ENCODE results near the gene SETDB1.
A peak's percentile ranks its signal among the peaks of the same experiment; 100 is the strongest.

SETDB1 gene

DNA sequence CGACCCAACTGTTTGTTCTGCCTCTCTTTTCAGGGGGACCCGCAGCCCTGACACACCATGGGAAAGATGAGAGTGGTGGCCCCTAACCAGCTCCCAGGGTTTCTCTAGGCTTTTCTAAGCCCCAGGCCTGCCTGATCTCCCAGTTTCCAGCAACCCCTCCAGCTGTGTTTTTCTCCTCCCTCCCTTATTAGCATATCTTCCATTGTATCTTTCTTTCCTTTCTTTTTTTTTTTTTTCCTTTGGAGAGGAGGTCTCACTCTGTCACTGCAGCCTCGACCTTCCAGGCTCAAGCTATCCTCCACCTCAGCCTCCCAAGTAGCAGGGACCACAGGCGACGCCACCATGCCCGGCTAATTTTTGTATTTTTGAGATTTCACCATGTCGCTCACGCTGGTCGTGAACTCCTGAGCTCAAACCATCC, 50.2 kb downstream of the SETDB1 start:
- no peak for DNase-seq (ENCODE audit: low spot score)

DNA sequence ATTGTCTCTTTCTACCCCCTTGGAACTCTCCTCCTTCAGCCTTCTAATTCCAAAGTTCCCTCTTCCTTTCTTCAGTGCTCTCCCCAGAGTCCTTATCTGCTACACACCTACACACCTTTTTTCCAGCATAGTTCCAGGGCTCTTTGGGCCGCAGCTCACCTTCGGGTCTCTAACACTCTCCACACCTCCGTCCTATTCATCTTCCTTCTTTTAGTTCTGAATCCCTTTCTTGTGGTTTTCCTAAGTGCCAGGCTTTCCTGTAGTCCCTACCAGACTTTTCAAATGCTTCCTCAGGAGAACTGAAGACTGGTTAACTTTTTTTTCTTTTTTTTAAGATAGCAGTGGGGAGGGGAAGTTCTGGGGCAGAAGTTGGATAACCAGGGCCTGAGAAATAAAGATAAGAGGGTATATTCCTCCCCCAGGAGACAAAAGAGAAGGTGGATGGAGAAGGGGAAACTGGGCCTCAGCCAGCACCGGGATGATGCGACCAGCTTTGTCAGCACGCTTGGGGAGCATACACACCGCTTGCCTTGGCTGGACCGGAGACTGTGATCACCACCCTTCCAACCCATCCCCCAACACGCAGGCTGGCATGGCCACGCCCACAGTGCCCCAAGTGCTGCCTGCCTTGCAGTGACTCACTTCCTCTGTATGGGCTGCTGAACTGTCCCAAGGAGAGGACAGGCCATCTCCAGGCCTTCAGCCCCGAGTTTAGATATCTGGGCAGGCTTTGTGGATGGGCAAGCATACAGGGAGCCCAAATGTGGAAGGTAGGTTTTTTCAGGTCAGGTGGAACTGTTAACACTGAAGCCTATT, 50.9 kb downstream of the SETDB1 start:
- DNase-seq (ENCODE audit: low spot score) = peak; percentile 93

DNA sequence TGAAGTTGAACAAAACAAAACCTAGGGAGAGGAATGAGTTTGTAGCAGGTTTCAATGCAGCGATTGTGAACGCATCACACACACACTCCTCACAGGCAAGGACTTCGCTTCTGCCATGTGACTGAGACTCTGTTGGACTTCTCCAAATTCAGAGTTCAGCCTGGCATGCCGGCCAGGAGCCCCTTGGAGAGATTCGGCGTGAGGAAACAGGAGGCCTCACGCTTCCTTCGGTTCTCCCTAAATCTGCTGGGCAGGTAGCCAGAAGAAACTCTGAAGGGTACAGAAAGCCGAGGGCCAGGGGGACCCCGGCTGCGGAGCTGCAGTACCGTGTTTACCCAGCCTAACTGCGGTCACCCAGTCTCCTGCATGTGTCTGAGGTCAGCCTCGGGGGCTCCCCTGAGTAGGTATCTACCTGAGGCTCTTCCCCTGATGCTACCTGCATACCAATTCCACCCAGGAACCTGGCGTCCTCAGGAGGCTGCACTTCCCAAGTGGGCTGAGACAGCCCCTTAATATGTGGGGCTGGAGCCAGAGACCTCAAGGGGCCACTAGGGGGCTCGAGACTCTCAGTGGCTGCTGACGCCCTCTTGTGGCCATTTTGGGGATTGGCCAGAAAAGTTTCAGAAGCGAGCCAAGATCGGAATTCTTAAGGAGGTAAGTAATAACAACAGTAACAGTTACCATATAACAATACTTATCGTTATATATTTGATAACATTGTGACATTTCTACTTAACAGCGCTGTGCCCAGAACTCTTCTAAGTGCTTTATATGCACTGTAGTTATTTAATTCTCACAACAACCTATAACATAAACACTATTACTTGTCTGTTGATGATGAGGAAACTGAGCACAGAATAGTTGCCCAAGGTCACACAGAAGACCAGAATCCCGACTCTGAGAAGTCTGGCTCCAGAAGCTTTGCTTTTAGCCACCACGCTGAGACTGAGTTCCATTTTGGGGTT, 53.2 kb downstream of the SETDB1 start:
- peak; percentile 90 for DNase-seq (ENCODE audit: low spot score)

DNA sequence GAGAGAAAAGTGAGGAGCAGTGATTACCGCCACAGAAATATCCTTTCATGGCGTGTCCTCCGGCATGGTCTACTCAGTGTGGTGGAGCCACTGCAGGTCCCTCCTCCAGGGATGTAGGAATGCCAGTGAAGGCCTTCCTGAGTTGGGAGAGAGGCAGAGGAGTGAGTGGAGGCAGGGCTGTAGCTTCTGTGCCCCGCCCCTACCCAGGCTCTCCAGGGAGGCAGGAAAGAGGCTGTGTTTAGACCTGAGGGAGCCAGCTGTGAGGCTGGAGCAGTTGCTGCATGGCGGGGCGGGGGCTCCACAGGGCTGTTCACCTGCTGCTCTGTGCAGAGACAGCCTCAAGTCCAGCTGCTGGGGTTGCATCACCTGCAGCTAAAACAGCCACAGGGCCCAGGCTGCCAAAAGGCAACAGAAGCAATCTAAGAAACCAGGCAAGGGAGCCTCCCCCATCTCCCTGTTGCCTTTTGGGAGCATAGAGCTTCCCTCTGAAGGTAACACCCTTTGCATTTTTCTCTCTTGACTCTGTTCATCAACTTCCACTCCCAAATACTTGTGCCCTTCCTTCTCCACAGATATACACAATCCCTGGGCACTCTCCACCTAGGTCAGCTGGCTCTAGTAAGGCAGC, 55.1 kb downstream of the SETDB1 start:
- DNase-seq (ENCODE audit: low spot score) = no peak

DNA sequence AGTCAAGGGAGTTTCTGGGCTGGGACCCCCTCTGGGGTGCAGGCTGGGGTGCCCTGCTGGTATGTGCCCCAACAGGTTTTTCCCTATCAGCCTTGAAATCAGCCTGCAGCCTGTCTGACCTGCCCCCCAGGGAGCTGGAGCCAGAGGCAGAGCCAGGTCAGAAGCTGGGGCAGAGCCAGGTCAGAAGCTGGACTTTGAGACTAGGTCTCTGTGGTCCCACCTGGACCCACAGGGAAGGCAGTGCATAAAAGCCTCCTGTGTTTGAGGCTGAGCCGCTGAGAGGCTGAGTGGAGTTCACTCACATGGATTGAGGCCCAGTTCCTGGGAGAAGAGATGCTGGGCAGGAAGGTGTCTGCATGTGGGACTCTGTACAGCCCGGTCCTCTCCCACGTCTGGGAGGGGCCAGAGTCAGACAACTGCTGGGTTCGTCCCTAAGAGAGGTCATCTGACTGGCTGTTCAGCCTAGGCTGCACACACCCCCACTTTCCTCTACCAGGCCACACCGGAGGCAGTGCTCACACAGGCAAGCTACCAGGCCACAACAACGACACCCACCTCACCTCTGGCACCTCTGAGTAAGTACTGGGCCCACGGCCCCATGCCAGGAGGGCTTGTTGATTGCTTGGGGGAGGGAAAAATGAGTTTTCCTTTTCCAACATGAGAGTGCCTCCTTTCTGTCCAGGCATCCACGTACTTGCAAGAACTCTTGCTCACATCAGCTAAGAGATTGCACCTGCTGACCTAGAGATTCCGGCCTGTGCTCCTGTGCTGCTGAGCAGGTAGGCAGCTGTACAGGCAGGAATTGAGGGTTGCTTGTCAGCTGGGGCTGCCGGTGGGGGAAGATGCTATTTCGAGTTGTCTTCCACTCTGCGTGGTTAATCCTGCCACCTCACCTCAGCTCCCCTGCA, 55.9 kb downstream of the SETDB1 start, which contains the start of gene ANXA9:
Gene ANXA9 (plus strand): TSS at position 488 of the 908 bp plus-strand sequence. CDS start 814 bp downstream, outside the sequence.
- DNase-seq (ENCODE audit: low spot score) = no peak

DNA sequence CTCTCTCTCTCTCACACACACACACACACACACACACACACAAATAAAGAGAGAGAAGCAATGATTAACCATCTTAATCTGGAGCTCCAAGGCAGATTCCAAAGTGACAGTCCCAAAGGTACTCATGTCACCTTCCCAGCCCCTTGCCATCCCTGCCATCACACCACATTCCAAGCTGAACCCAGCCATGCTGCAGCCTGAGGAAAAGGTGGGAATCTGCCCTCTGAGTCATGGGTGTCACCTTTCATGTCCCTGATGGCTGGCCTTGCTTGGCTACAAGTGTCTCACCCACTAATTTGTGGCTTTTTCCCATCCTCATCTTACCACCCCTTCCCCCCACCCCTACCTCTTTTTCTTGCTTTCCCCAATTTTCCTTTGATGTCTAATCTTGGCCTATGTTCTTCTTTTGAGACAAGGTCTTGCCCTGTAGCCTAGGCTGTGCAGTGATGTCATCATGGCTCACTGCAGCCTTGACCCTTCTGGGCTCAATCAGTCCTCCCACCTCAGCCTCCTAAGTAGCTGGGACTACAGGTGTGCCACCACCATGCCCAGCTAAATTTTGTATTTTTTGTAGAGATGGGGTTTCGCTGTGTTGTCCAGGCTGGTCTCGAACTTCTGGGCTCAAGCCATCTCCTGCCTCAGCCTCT, 59.1 kb downstream of the SETDB1 start:
- DNase-seq (ENCODE audit: low spot score) = no peak

DNA sequence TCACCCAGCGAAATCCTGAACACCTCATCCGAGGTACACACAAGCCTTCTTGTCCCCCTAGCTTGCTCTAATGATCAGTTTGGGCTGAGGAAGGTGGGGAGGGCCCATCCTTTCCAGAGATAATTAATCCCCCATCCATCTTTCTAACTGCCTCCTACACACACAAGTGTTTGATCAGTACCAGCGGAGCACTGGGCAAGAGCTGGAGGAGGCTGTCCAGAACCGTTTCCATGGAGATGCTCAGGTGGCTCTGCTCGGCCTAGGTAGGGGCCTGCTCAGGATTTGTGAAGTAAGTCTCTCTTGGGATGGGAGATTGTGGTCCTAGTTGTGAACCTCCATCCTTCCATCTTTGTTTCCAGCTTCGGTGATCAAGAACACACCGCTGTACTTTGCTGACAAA, 61.8 kb downstream of the SETDB1 start:
- DNase-seq (ENCODE audit: low spot score) = no peak

DNA sequence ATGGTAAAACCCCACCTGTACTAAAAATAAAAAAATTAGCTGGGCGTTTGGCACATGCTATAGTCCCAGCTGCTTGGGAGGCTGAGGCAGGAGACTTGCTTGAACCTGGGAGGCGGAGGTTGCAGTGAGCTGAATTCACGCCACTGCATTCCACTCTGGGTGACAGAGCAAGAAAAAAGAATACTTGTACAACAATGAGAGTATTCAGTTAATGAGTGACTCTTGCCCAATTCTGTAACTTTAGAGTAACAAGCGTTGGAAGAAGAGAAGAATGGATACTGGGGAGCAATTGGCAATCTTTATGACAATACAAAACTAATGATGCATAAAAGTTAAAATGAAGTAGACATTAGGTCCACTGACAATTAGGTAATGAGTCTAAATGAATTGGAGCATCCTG, 66.5 kb downstream of the SETDB1 start:
- DNase-seq (ENCODE audit: low spot score) = no peak

DNA sequence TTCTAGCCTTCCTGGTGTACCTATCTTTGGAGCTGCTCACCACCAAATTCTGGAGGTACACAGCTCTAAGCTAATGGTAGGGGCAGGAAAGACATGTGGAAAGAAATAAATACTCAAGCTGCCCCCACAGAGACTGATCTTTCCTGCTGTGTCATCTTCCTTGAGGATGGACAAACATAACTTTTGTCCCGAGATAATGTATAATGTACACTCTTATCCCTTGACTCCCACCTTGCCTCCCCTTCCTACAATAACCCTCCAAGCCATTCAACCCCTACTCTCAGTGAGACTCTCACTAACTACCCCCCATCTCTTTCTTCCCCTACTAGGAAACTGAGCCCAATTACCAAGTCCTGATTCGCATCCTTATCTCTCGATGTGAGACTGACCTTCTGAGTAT, 68.1 kb downstream of the SETDB1 start:
- DNase-seq (ENCODE audit: low spot score) = no peak

DNA sequence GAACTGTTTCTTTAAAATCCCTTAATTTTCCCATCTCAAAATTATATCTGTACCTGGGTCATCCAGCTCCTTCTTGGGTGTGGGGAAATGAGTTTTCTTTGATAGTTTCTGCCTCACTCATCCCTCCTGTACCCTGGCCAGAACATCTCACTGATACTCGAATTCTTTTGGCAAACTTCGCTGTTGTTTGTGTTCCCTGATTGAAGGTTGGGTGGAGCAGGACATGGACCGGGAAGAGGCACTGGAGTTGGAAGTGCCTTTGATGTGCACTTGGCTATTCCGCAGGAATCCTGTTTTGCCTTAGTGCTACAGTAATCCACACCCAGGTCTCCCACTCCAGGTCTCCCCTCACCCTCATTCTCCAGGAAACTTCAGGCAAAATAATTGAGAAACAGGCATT, 69.3 kb downstream of the SETDB1 start:
- no peak for DNase-seq (ENCODE audit: low spot score)

DNA sequence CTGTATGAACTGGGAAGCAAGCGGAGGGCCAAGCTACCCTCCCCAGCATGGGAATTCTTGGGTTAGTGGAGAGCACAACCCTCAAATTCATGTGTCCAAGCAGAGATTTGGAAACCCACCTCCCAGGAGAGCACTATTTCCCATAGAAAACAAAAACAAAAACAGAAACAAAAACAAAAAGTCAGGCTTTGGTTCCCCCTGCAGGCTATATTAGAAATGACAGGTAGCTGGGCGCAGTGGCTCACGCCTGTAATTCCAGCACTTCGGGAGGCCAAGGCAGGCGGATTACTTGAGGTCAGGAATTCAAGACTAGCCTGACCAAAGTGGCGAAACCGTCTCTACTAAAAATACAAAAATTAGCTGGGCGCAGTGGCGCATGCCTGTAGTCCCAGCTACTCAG, 69.7 kb downstream of the SETDB1 start:
- no peak for DNase-seq (ENCODE audit: low spot score)

DNA sequence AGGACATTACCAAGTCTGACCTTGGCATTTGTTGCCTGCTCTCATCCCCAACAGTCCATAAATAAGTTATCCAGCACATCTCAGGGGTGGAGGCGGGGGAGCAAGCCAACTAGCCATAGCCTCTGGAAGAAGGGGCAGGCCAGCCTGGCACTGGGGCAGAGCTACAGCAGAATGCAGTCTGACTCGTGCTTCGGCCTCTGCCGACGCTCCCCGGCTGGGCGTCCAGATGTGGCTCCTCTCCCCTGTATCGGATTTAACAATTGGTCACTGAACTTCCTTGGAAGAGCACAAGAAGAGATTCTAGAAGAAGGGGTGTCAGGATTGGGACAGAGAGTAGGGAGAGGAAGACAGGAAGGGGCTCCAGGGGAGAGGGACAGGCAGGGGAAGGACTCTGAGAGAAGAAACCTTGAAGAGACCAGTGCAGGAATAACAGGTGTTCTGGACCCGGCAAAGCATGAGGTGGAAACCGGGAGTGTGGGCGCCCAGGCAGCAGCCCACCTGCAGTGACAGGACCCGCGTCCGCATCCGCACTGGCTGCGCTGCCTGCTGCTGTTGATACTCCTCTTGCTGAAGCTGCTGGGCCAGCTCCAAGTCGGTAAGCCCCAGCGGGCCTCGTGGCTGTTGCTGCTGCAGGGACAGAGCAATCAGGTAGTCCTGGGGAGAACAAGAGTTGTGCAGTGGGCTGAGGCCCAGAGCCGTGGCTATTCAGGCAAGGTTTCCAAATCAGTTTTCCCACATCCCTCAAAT, 71.1 kb downstream of the SETDB1 start:
- no peak for DNase-seq (ENCODE audit: low spot score)

DNA sequence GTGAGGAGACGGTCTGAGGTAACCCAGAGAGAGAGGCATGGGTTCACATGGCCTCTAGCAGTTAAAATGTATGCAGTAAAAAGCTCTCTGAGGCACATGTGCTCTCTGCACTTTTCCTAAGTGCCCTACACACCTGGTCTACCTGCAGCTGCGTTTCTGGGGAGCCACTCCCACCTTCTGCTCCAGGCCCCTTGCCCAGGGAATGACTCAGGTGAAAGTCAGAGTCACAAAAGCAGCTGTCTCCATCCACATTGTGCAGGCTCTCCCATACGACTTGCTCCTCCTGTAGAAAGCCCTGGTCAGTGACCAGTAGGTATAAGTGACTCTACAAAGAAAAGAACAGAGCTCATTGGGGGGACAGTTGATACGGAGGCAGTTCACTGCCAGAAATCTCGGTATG, 71.8 kb downstream of the SETDB1 start:
- no peak for DNase-seq (ENCODE audit: low spot score)

DNA sequence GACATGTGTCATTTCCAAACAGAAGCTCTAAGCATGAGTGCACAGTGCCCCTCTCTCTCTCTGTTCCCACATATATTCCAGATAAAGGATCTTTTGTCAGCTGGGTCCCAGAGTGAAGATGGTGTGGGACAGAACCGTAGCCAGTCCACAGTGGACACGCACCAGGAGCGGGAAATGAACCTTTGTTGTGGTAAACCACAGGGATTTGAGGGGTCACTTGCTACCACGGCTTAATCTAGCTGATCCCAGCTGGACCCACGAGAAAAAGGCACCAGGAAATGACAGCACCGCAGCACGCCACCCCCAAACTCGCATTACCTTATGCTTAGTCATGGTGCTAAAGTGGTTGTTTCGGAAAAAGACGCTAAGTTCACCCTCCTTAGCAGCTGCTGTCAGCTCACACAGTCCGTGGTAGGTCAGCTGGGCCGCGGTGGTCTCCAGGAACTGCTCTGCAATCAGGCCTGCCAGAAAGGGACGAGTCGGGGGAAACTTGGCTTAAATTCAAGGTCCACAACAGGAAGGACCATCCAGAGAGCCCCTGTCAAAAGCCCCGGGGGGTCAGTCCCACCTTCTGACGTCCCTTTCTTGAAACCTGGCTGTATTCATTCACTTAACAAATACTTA, 73.0 kb downstream of the SETDB1 start:
- DNase-seq (ENCODE audit: low spot score) = no peak

DNA sequence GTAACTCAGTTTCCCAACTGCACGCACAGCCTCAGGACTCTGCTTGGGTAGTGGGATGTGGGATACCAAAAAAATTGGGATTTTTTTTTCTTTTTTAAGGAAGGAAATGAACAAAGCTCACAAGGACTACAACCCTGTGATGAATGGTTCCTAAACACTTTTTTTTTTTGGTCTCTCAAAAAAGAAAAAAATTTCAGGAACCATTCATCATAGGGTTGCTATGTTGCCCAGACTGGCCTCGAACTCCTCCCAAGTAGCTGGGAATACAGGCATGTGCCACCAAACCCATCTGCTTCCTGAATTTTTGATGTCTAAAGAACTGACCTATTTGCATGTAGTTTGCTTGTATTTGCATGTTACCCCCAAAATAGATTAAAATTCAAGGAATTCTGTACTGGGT, 73.8 kb downstream of the SETDB1 start:
- no peak for DNase-seq (ENCODE audit: low spot score)

DNA sequence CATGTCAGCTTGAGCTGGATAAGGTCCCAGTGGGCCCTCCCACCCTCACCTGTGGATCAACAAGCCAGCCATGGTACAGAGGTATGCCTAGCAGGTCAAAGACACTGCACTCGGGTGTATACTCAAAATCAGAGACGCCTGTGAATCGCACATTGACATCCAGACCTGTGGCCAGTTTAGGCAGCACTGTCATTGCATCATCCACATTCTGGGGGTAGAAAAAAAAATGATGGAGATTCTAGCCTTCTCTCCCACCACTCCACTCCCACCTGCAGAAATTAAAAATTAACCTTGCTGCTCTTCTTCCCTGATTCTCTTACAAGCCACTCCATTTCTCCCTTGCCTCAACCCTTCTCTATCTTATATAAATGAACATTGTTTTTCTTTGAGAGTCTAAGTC, 74.2 kb downstream of the SETDB1 start:
- no peak for DNase-seq (ENCODE audit: low spot score)

DNA sequence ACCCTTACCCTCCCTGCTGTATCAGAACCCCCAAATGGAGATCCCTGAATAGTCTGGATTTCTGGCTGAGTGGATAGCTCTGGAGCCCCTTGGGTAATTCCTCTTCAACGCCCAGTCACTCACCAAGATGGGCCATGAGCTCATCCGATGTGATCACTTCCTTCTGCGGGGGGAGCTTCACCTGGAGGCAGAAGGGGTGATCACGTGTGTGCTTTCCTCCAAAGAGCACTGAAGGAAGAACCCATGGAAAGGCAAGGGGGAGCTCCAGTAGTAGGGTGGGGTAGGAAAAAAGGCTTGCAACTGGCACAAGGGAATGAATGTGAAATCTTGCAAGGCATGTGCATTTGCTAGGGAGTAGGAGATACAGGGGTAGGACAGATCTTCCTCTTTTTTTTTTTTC, 75.4 kb downstream of the SETDB1 start:
- no peak for DNase-seq (ENCODE audit: low spot score)

DNA sequence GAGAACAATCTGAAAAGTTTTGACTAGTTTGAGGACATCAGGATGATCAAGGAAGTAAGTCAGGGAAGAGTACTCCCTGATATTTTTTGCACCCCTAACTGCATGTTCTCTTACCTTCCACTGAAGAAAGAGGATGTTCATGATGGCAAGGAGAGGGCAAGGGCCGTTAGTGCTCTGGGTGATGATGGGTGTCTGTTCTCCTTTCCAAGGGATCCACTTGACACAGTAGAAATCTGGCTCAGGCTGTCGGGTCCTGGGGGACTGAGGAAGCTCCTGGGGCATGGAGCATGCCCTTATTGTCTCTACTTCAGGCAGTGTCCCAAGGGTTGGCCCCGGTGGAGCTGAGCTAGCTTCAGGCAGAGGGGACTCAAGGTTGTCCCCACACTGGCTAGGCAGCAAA, 75.9 kb downstream of the SETDB1 start:
- DNase-seq (ENCODE audit: low spot score) = no peak

DNA sequence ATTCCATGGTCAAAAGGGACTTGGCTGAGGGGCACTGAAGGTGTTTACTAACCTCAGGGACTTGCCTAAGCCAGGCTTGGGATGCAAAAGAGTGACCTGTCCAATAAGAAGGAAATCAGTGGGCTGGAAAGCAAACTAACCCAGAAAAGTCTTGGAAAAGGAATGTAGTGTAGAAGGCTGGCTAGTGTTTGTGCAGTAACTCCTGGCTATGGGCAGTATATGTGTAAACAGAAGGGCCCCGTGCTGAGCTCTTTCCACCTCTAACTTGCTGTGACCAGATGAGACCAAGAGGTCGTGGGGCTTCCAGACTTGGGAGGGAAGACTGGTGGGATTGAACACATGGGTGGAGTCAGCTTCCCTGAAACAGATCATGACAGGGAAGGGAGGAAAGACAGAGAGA, 76.4 kb downstream of the SETDB1 start:
- DNase-seq (ENCODE audit: low spot score) = no peak

DNA sequence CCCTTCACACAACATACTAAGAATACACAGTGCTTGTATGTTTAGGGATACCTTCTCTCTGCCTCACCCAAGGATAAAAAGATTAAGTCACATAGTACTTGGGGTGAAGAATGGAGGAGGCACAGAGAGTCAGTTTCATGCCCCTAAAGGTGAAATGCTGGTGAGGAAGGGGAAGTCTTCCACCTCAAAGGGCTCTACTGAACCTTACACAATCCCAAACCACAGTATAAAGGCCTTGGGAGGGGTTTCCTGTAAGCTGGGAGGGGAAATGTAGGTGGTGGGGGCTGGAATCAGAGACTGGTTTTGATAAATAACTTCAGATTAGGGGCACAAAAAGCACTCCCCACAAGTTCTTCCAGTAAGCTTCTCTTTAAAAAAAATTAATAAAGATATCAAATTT, 77.0 kb downstream of the SETDB1 start:
- DNase-seq (ENCODE audit: low spot score) = no peak
